Stimulated activated CD4-positive, alpha-beta T cell treated with anti-CD3 and anti-CD28 coated beads, TNF-alpha, amount 100 ng/mL, for 24 hours (primary cell): ENCODE measurements around the gene TRAPPC4.
"Not testable (repeated sequence)": the region's sequence is repeated elsewhere in the genome, so short reads cannot be mapped to it uniquely, and the experiment has no call there.

ENCODE experiments used
- DNase-seq, 3 experiments: peaks; one replicate each; pipeline ENCODE4 v3.0.0-alpha.2; 2020; ENCODE audit warnings: low read depth in 3 of 3

The TRAPPC4 gene

GRCh38 chr11:119033421-119033820, 14.9 kb downstream of the TRAPPC4 start:
- not testable (repeated sequence) for DNase-seq

- no peak for DNase-seq
Observed at GRCh38 chr11:119034813-119035212, 16.2 kb downstream of the TRAPPC4 start.

GRCh38 chr11:119038884-119039283, 20.3 kb downstream of the TRAPPC4 start:
- DNase-seq = no peak

GRCh38 chr11:119039471-119039870, 20.9 kb downstream of the TRAPPC4 start:
- not testable (repeated sequence) for DNase-seq

- no peak for DNase-seq
Observed at GRCh38 chr11:119041821-119042514, 23.4 kb downstream of the TRAPPC4 start.

- no peak for DNase-seq
Observed at GRCh38 chr11:119042927-119043326, 24.4 kb downstream of the TRAPPC4 start.

GRCh38 chr11:119044708-119045107, 26.1 kb downstream of the TRAPPC4 start:
- DNase-seq = no peak

- DNase-seq = no peak
Observed at GRCh38 chr11:119046489-119046888, 27.9 kb downstream of the TRAPPC4 start.

- DNase-seq = no peak
Observed at GRCh38 chr11:119047205-119047604, 28.6 kb downstream of the TRAPPC4 start.

GRCh38 chr11:119048644-119049043, 30.1 kb downstream of the TRAPPC4 start:
- DNase-seq = no peak

GRCh38 chr11:119049081-119049480, 30.5 kb downstream of the TRAPPC4 start:
- DNase-seq = no peak

GRCh38 chr11:119051440-119052162, 33.0 kb downstream of the TRAPPC4 start:
- no peak for DNase-seq

GRCh38 chr11:119052163-119052814, 33.7 kb downstream of the TRAPPC4 start:
- DNase-seq = no peak

GRCh38 chr11:119054418-119054817, 35.9 kb downstream of the TRAPPC4 start:
- DNase-seq = no peak

GRCh38 chr11:119055901-119056300, 37.3 kb downstream of the TRAPPC4 start:
- DNase-seq = no peak

GRCh38 chr11:119056421-119056999, 37.9 kb downstream of the TRAPPC4 start:
- DNase-seq = peak in 2 of 3 experiments; percentile 5 to 37

GRCh38 chr11:119057000-119057769, 38.6 kb downstream of the TRAPPC4 start, which contains the start of gene HYOU1:
TSS of gene HYOU1 (minus strand) at chr11:119057205. CDS start at chr11:119056160, 1,045 bp downstream.
- DNase-seq = peak; percentile 97 to 99 (median 98)

- DNase-seq = not testable (repeated sequence)
Observed at GRCh38 chr11:119059128-119059527, 40.6 kb downstream of the TRAPPC4 start.

GRCh38 chr11:119061256-119061655, 42.7 kb downstream of the TRAPPC4 start:
- no peak for DNase-seq

- no peak for DNase-seq
Observed at GRCh38 chr11:119062779-119063178, 44.2 kb downstream of the TRAPPC4 start.

- DNase-seq = no peak
Observed at GRCh38 chr11:119065369-119065768, 46.8 kb downstream of the TRAPPC4 start.
